HCT116 (cell line): ENCODE results near the gene TRAT1. TPM values are rescaled to one million over a fixed set of nuclear protein-coding genes. Genes with fewer than 3 reads are reported as not detected.

Source experiments
- ATAC-seq: fragments of 200-7000 bp; cut with Tn5 transposase; 2 replicates; pipeline ENCODE4 v1.9.1; 2020; ENCODE audit warnings: mild to moderate bottlenecking, moderate library complexity
- BruUV-seq: library from RNA; stranded (reverse); fragments of 400-500 nt; replicated peaks from 2 replicates; lab custom pipeline; 2021; lab: Mats Ljungman, UMichigan
- CTCF ChIA-PET: fragments of 300-600 bp; sonication (Branson Sonifier 250); formaldehyde crosslinking; loops from one replicate; lab custom pipeline; 2021; ENCODE audit warnings: antibody characterized with exemption; lab: Charles Lee
- POLR2A ChIA-PET: fragments of 300-600, 350-600 bp; sonication (Branson Sonifier 250); formaldehyde crosslinking; loops from one replicate; lab custom pipeline; 2021; ENCODE audit warnings: antibody characterized with exemption; lab: Charles Lee
- RAD21 ChIA-PET, 2 experiments: fragments of 300-600 bp; sonication (Branson Sonifier 250); formaldehyde crosslinking; loops; one replicate each; lab custom pipeline; 2023; ENCODE audit warnings: low total read pairs in 2 of 2; ENCODE audit not compliant: uncharacterized antibody in 2 of 2, unreplicated experiment in 2 of 2, low non-redundant PET in 1 of 2; lab: Charles Lee
- DNase-seq: peaks from one replicate; pipeline ENCODE4 v3.0.0-alpha.2; 2010; ENCODE audit warnings: low read depth, low spot score
- H2AFZ ChIP-seq: fragments of 200-600 bp; shearing (Covaris generic), sonication (generic); 2 replicates; pipeline ENCODE4 v1.6.1; 2017; ENCODE audit warnings: low read depth, mixed run types, mixed read lengths, antibody characterized with exemption, low read length; ENCODE audit not compliant: poor library complexity, severe bottlenecking
- H3K27ac ChIP-seq: 2 replicates; pipeline ENCODE4 v1.5.1; 2012; ENCODE audit warnings: low read depth, low read length
- H3K27me3 ChIP-seq: fragments of 200-600 bp; sonication (generic); 2 replicates; pipeline ENCODE4 v1.6.1; 2016; ENCODE audit warnings: mixed run types, low read length, mixed read lengths; ENCODE audit not compliant: insufficient read depth
- H3K36me3 ChIP-seq, 2 experiments: fragments of 200-500 bp in 1 of 2; fragments of 200-600 bp in 1 of 2; sonication (Bioruptor generic) in 1 of 2; sonication (generic) in 1 of 2; 2 replicates each; pipeline versions ENCODE4 v1.5.1 to v1.6.1; 2014 to 2016; ENCODE audit warnings: low read length in 2 of 2, inconsistent platforms in 1 of 2, mixed read lengths in 1 of 2, mixed run types in 1 of 2; ENCODE audit not compliant: insufficient read depth in 2 of 2, control insufficient read depth in 1 of 2
- H3K4me1 ChIP-seq, 2 experiments: fragments of 200-600 bp in 1 of 2; sonication (generic) in 1 of 2; 2 replicates each; pipeline versions ENCODE4 v1.5.1 to v1.6.1; 2012 to 2017; ENCODE audit warnings: low read length in 2 of 2, inconsistent platforms in 1 of 2, mild to moderate bottlenecking in 1 of 2, mixed read lengths in 1 of 2, mixed run types in 1 of 2, moderate library complexity in 1 of 2; ENCODE audit not compliant: insufficient read depth in 2 of 2, control insufficient read depth in 1 of 2
- H3K4me2 ChIP-seq: fragments of 200-600 bp; sonication (generic); 2 replicates; pipeline ENCODE4 v1.6.1; 2017; ENCODE audit warnings: mixed run types, low read length, mixed read lengths
- H3K4me3 ChIP-seq, 2 experiments: fragments of 200-600 bp in 1 of 2; sonication (generic) in 1 of 2; replicated peaks in 1 of 2; 2 replicates each; pipeline ENCODE4 v1.5.1; 2011 to 2016; ENCODE audit warnings: low read length in 2 of 2, control low read depth in 1 of 2, low read depth in 1 of 2, mild to moderate bottlenecking in 1 of 2, mixed read lengths in 1 of 2, mixed run types in 1 of 2
- H3K79me2 ChIP-seq: fragments of 200-600 bp; sonication (generic); 2 replicates; pipeline ENCODE4 v1.6.1; 2017; ENCODE audit warnings: mild to moderate bottlenecking, mixed run types, low read length, moderate library complexity, mixed read lengths; ENCODE audit not compliant: insufficient read depth
- H3K9ac ChIP-seq: fragments of 200-600 bp; sonication (generic); 2 replicates; pipeline ENCODE4 v1.6.1; 2016; ENCODE audit warnings: low read length, mixed read lengths
- H3K9me2 ChIP-seq: fragments of 200-600 bp; sonication (generic), shearing (Covaris generic); 2 replicates; pipeline ENCODE4 v1.6.1; 2017; ENCODE audit warnings: mixed run types, mild to moderate bottlenecking, moderate library complexity; ENCODE audit not compliant: insufficient read depth
- H3K9me3 ChIP-seq, 2 experiments: fragments of 200-500 bp in 1 of 2; fragments of 200-600 bp in 1 of 2; sonication (Bioruptor generic) in 1 of 2; sonication (generic) in 1 of 2; 2 replicates each; pipeline ENCODE4 v1.6.1; 2014 to 2017; ENCODE audit warnings: low read length in 2 of 2, mixed read lengths in 2 of 2, inconsistent platforms in 1 of 2, low read depth in 1 of 2, mild to moderate bottlenecking in 1 of 2, mixed run types in 1 of 2, moderate library complexity in 1 of 2; ENCODE audit not compliant: control insufficient read depth in 1 of 2, insufficient read depth in 1 of 2
- H4K20me1 ChIP-seq: fragments of 200-600 bp; sonication (generic), shearing (Covaris generic); 2 replicates; pipeline ENCODE4 v1.6.1; 2017; ENCODE audit warnings: mixed run types, mild to moderate bottlenecking, moderate library complexity; ENCODE audit not compliant: insufficient read depth
- CBX3 ChIP-seq: IDR thresholded peaks from 2 replicates; pipeline ENCODE4 v1.6.1; 2012; ENCODE audit warnings: low read depth
- CEBPB ChIP-seq: IDR thresholded peaks from 2 replicates; pipeline ENCODE4 v1.6.1; 2012; ENCODE audit warnings: low read depth
- EGR1 ChIP-seq: IDR thresholded peaks from 2 replicates; pipeline ENCODE4 v1.6.1; 2012; ENCODE audit warnings: low read depth
- ELF1 ChIP-seq: IDR thresholded peaks from 2 replicates; pipeline ENCODE4 v1.6.1; 2012; ENCODE audit warnings: low read depth, borderline replicate concordance
- EZH2 ChIP-seq: fragments of 200-600 bp; sonication (generic); IDR thresholded peaks from 2 replicates; pipeline ENCODE4 v1.6.1; 2017; ENCODE audit warnings: antibody characterized with exemption, mixed run types
- EZH2phosphoT487 ChIP-seq: fragments of 200-600 bp; IDR thresholded peaks from 2 replicates; pipeline ENCODE4 v1.6.1; 2018; ENCODE audit warnings: antibody characterized with exemption, borderline replicate concordance
- FOSL1 ChIP-seq: IDR thresholded peaks from 2 replicates; pipeline ENCODE4 v1.6.1; 2012; ENCODE audit warnings: low read depth
- JUND ChIP-seq: IDR thresholded peaks from 2 replicates; pipeline ENCODE4 v1.6.1; 2012
- POLR2A ChIP-seq: IDR thresholded peaks from 2 replicates; pipeline ENCODE4 v1.7.0; 2011; ENCODE audit warnings: borderline replicate concordance; ENCODE audit not compliant: insufficient read depth, insufficient read length; ENCODE audit errors: extremely low read depth
- POLR2AphosphoS5 ChIP-seq: IDR thresholded peaks from 2 replicates; pipeline ENCODE4 v1.6.1; 2011; ENCODE audit warnings: mild to moderate bottlenecking, low read depth, low read length, moderate library complexity
- SIN3A ChIP-seq: IDR thresholded peaks from 2 replicates; pipeline ENCODE4 v1.6.1; 2012; ENCODE audit warnings: low read depth
- SP1 ChIP-seq: IDR thresholded peaks from 2 replicates; pipeline ENCODE4 v1.6.1; 2012; ENCODE audit warnings: low read depth
- ZFX ChIP-seq: fragments of 450-650 bp; IDR thresholded peaks from 2 replicates; pipeline ENCODE4 v1.6.1; 2017
- intact Hi-C: fragments of 100-400 bp; cut with micrococcal nuclease; formaldehyde crosslinking; loops from 2 replicates; pipeline ENCODE4 v1.10.0; 2022
- total RNA-seq: library from RNA; stranded (reverse); gene quantifications from one replicate; pipeline ENCODE4 v1.2.1, GENCODE V29; 2021; ENCODE audit not compliant: unreplicated experiment
- TF ChIP-seq, protein P1 (sequence below): IDR thresholded peaks from 2 replicates; pipeline ENCODE4 v1.6.1; 2012
- TF ChIP-seq, protein P2 (sequence below): IDR thresholded peaks from 2 replicates; pipeline ENCODE4 v1.6.1; 2012
- TF ChIP-seq, protein P3 (sequence below): IDR thresholded peaks from 2 replicates; pipeline ENCODE4 v1.6.1; 2011; ENCODE audit warnings: mild to moderate bottlenecking, low read length, moderate library complexity; ENCODE audit not compliant: insufficient replicate concordance; ENCODE audit errors: extremely low read depth

The TRAT1 gene
- total RNA-seq, 1 experiment from 2014 or later = not detected

DNA sequence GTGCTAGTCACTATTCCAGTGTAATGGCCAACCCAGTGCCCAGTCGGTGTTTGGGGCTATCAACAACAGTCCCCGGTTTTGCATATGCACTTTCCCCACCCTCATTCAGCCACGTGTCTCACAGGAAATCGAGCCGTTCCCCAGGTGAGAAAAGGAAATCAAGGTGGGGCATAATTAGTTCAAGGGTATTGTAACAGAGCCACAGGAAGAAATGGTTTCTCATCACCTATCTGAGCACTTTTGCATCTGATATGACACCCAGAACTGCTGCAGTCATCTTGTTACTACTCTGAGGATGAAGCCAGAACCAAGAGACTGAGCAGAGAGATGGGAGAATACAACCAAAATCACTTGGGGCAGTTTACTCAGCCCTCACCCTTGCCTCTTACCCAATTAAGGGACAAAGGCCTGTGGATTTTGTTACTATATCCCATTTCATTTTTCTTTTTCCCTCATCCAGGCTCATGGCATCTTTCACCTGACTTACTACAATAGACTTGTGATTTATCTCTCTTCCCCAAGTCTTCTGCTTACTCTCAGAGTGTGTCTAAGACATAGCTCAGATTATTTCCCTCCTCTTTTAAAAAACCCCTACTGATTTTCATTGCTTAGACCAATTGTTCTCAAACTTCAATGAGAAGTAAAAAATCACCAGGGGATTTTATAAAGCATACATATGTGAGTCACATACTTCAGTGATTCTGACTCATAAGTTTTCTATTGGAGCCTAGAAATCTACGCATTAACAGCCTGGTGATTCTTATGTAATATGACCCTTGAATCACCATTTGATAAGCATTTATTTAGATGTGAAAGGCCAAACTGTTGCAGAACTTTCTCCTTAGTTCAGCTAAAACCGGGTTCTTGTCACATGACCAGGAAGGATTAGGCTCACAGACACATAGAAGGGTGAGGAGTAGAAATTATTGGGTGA, 40.5 kb downstream of the TRAT1 start:
- Histone ChIP-seq H4K20me1 (no peaks in the 10 kb centered on the region), H2AFZ (peak overlapping the region; percentile 68), H3K36me3 (no peaks in the 10 kb centered on the region), H3K79me2 (no peaks in the 10 kb centered on the region), H3K4me1 (peaks cover 22 to 30% of the 10 kb centered on the region in 2 experiments), H3K4me3 (peak overlapping the region in 1 of 2 experiments; percentile 15; a peak in 2 of 4 replicates), H3K27me3 (no peaks in the 10 kb centered on the region), H3K9me2 (no peaks in the 10 kb centered on the region)
- BruUV-seq = TSS peak; percentile 72
- CTCF ChIA-PET = no interaction called here
- RAD21 ChIA-PET = no interaction called here
- DNase-seq = peak; percentile 81
- POLR2A ChIA-PET = no interaction called here
- ATAC-seq = peak; percentile 85
- TF ChIP-seq, protein P1, sequence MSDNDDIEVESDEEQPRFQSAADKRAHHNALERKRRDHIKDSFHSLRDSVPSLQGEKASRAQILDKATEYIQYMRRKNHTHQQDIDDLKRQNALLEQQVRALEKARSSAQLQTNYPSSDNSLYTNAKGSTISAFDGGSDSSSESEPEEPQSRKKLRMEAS = peak; percentile 44; the same call in 1 of the 2 replicates
- TF ChIP-seq SP1 (peak; percentile 62), JUND (peak; percentile 57; the same call in 1 of the 2 replicates), FOSL1 (peak; percentile 71), EGR1 (0 out of 2 replicates have a peak, but pooled peaks have one; percentile 20)
- TF ChIP-seq, protein P2, sequence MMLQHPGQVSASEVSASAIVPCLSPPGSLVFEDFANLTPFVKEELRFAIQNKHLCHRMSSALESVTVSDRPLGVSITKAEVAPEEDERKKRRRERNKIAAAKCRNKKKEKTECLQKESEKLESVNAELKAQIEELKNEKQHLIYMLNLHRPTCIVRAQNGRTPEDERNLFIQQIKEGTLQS = no peak
- TF ChIP-seq, all 23 proteins: peak for 5
- intact Hi-C loops = no loop called here
- Histone ChIP-seq H3K9me3 (no peaks in the 10 kb centered on the region; a peak in 1 of 4 replicates), H3K4me2 (peak overlapping the region; percentile 69), H3K27ac (peak overlapping the region; percentile 76), H3K9ac (peak overlapping the region; percentile 44)

GRCh38 chr3:108863799-108864135, 41.2 kb downstream of the TRAT1 start:
- POLR2A ChIA-PET = no interaction called here
- DNase-seq (peak; percentile 71), ATAC-seq (peak; percentile 95)
- Histone ChIP-seq H3K27me3 (no peaks in the 10 kb centered on the region), H3K4me3 (peak overlapping the region in 1 of 2 experiments; percentile 15; a peak in 2 of 4 replicates), H3K4me2 (peak overlapping the region; percentile 69), H3K79me2 (no peaks in the 10 kb centered on the region), H3K27ac (peak overlapping the region; percentile 76), H3K9me3 (no peaks in the 10 kb centered on the region; a peak in 1 of 4 replicates), H2AFZ (peak overlapping the region; percentile 68), H4K20me1 (no peaks in the 10 kb centered on the region), H3K36me3 (no peaks in the 10 kb centered on the region), H3K9ac (peak overlapping the region; percentile 44), H3K4me1 (peaks cover 22 to 30% of the 10 kb centered on the region in 2 experiments), H3K9me2 (no peaks in the 10 kb centered on the region)
- CTCF ChIA-PET = no interaction called here
- intact Hi-C loops = no loop called here
- RAD21 ChIA-PET = no interaction called here
- BruUV-seq = TSS peak; percentile 100
- TF ChIP-seq CEBPB (no peak), SP1 (peak; percentile 8), SIN3A (no peak), JUND (no peak), POLR2AphosphoS5 (peak; percentile 73), ZFX (no peak), POLR2A (peak; percentile 64), CBX3 (peak; percentile 5; the same call in 1 of the 2 replicates), EZH2phosphoT487 (no peak), EZH2 (no peak), ELF1 (peak; percentile 45), FOSL1 (no peak), EGR1 (no peak)
- TF ChIP-seq, protein P2 = no peak
- TF ChIP-seq, protein P3, sequence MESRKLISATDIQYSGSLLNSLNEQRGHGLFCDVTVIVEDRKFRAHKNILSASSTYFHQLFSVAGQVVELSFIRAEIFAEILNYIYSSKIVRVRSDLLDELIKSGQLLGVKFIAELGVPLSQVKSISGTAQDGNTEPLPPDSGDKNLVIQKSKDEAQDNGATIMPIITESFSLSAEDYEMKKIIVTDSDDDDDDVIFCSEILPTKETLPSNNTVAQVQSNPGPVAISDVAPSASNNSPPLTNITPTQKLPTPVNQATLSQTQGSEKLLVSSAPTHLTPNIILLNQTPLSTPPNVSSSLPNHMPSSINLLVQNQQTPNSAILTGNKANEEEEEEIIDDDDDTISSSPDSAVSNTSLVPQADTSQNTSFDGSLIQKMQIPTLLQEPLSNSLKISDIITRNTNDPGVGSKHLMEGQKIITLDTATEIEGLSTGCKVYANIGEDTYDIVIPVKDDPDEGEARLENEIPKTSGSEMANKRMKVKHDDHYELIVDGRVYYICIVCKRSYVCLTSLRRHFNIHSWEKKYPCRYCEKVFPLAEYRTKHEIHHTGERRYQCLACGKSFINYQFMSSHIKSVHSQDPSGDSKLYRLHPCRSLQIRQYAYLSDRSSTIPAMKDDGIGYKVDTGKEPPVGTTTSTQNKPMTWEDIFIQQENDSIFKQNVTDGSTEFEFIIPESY = no peak
